GM18508 (cell line): ENCODE data around the gene MTG1.
"Not testable (repeated sequence)": the region's sequence is repeated elsewhere in the genome, so short reads cannot be mapped to it uniquely, and the experiment has no call there.

ENCODE experiments used
- ATAC-seq: cut with Tn5 transposase; IDR thresholded peaks from one replicate; pipeline ENCODE4 v1.9.1; 2021; ENCODE audit warnings: moderate number of reproducible peaks; ENCODE audit not compliant: insufficient read depth, unreplicated experiment

Gene MTG1

GRCh38 chr10:133460208-133460769 lies 66.3 kb downstream of the MTG1 start:
- no peak for ATAC-seq

DNA sequence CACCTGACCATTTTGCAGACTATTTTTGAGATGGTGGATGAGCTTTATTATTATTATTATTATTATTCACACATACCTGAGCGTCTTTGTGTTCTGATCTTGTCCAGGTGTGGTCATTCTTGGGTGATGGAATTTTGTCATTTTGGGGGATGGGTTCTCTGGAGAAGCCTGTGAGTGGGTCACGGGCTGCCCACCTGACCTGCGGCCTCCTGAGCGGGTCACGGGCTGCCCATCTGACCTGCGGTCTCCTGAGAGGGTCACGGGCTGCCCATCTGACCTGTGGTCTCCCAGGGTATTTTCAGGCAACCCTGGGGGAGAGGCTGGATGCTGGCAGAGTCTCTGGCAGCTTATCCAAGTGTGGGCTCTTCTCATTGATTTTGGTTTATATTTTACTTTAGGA lies 67.1 kb downstream of the MTG1 start:
- no peak for ATAC-seq

DNA sequence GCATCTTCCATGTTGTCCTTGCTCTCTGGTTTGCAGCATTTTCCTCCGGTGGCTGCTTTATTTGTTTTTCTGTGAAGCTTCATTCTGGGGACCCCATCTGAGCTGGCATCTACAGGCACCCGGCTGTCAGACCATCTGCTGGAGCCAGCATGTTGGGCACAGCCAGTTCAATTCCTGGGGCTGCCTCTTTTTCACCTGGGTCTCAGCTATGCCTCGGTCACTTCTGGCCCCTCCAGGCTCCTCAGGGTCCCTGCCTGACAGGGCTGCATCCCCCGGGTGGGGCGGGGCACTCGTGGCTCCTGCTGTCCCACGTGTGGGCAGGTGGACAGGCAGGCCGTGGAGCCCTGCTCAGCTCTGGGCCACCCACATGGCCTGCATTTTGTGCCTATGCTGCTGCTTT lies 67.9 kb downstream of the MTG1 start:
- ATAC-seq: no peak

GRCh38 chr10:133462512-133463305 lies 68.8 kb downstream of the MTG1 start:
- no peak for ATAC-seq

GRCh38 chr10:133464582-133465031 lies 70.7 kb downstream of the MTG1 start:
- no peak for ATAC-seq

DNA sequence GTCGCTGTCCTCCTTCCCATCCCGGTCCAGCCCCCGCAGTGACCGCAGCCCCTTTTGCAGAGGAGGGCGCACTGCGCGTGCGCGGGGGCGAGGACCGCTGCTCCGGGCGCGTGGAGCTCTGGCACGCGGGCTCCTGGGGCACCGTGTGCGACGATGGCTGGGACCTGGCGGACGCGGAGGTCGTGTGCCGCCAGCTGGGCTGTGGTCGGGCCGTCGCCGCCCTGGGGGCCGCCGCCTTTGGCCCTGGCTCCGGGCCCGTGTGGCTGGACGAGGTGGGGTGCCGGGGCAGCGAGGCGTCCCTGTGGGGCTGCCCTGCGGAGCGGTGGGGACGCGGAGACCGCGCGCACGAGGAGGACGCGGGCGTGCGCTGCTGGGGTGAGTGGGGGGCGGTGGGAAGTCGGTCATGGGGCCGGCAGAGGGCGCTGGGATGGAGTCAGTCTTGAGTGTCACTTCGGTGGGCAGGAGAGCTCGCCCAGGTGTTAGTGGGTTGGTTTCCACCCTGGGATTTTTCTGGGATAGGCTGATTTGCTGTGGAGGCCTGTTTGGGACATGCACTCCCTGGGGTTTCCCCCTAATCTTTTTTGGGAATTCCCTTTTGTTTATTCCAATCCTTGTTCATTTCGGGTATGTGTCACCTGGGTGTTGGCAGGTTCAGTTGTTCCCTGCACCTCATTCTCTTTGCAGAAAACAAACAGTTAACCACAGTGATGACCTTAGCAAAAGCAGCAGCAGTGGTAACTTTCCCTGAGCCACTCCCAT lies 71.4 kb downstream of the MTG1 start:
- ATAC-seq: no peak

- ATAC-seq: no peak
Observed at GRCh38 chr10:133465950-133466474, 72.1 kb downstream of the MTG1 start.

DNA sequence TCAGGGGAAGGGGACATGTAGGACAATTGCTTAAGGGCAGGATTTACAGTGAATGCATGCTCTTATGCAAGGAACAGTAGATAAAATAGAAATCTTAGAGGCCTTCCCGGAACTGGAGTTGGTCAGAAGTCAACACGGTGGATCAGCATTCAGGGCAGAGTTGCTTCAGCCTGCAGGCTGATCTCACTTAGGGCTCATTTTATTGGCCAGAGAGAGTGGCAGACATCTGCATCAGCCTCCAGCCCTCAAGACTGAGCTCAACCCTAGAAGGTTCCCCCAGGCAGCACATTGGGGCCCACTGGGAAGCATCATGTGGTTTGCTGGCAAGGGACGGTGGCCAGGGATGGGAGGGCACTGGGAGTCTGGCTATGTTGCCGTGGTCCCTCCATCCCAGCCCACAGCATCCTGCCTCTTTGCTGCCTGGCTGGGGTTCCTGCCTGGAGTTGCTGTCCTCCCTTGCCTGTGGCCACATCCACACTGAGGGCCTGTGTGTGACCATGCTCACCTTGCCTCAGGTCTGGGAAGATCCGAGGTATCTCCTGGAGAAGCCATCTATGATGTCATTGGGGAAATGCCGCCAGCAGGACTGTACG lies 72.8 kb downstream of the MTG1 start:
- no peak for ATAC-seq

DNA sequence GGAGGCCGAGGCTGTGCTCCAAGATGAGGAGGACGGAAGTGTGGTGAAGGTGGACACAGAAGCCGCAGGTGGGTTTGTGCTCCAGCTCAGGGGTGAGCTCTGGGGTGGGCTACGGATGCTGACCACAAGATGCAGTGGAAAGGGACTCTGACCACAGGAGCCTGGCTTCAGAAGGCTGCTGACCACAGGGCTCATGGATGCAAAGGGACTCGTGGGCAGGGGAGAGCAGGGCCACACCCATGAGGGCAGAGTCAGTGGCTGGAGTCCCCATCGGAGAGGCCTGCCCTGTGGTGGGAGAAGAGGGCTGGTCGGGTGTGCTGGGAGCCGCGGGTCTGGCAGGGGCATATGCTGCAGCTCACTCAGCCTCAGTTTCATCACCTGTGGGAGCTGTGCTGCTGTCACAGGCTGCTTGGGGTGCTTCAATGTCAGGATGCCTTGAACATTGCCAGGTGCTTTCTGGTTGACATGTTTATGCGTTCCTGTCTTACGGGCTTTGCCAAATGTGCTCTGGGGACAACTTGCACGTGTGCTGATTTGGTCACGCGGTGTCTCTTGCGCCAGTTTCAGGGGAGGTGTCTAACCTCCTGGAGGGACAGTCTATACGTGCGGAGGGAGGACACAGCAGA lies 73.4 kb downstream of the MTG1 start:
- ATAC-seq: no peak

DNA sequence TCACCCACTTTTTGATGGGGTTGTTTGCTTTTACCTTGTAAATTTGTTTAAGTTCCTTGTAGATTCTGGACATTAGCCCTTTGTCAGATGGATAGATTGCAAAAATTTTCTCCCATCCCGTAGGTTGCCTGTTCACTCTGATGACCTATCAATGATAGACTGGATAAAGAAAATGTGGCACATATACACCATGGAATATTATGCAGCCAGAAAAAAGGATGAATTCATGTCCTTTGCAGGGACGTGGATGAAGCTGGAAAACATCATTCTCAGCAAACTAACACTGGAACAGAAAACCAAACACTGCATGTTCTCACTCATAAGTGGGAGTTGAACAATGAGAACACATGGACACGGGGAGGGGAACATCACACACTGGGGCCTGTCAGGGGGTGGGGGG lies 75.2 kb downstream of the MTG1 start:
- ATAC-seq: not testable (repeated sequence)

DNA sequence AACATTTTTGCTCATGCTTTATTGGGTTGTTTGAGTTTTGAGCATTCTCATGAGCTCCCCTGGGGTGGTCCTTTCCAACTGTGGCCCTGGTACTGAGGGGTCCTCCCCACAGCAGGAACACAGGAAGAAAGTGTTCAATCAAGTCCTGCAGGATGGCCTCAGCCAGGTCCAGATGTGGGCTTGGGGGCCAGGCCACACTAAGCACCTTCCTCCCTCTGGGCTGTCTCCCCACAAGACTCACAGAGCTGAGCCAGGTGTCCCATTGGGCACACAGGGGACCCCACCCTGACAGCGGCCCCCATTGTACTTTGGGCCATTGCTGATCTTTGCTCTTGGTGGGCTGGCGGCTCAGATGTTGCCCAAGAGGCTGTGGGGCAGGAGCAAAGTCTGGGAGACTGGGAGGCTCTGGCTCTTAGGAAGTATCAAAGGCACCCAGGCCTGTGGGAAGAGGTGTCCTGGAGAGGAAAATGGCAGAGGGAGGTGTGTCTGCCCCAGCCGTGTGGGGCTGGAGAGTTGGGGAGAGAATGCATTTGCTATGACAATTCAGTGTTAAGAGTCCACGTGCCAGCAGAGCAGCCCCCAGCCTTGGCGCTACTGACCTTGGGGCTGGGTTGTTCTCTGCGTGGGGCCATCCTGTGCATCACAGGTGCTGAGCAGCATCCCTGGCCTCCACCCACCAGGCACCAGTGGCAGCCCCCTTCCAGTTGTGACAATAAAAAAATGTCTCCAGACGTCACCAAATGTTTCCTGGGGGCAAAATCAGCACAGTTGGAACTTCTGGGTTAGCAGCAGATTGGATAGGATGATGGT lies 77.5 kb downstream of the MTG1 start:
- ATAC-seq: no peak
